Testis (tissue), 2 donors: Measurements from ENCODE around the gene TSBP1.

Experiments
- CTCF ChIP-seq, 3 experiments: fragments of 450-650 bp in 2 of 3; fragments of 200-600 bp in 1 of 3; sonication (generic) in 1 of 3; IDR thresholded peaks; one replicate each; pipeline ENCODE4 v1.5.1; 2016 to 2019; ENCODE audit warnings: antibody characterized with exemption in 3 of 3, mild to moderate bottlenecking in 2 of 3, moderate library complexity in 1 of 3
- POLR2A ChIP-seq: fragments of 450-650 bp; IDR thresholded peaks from one replicate; pipeline ENCODE4 v1.6.1; 2017; ENCODE audit warnings: antibody characterized with exemption, mild to moderate bottlenecking, moderate library complexity

GRCh38 chr6:32401284-32401963, 29.7 kb upstream of the TSBP1 start:
- no peak for TF ChIP-seq CTCF (IDR thresholded peaks at IDR 0.05)
- no peak for TF ChIP-seq POLR2A
